Lower lobe of right lung (tissue), 2 donors: ENCODE data around the gene SQOR. TPM values are rescaled to one million over a fixed set of nuclear protein-coding genes. Genes with fewer than 3 reads are reported as not detected.

Source experiments
- ATAC-seq, 2 donors: fragments of 200-7000 bp; cut with Tn5 transposase; one replicate each; pipeline ENCODE4 v1.9.1; 2020 to 2022; ENCODE audit warnings: mild to moderate bottlenecking in 2 of 2, moderate library complexity in 2 of 2
- DNase-seq: peaks from one replicate; pipeline ENCODE4 v3.0.0-alpha.2; 2020
- H3K27ac ChIP-seq: fragments of 200-600 bp; one replicate; pipeline ENCODE4 v1.8.0; 2022
- H3K27me3 ChIP-seq: fragments of 200-600 bp; one replicate; pipeline ENCODE4 v1.8.0; 2022; ENCODE audit warnings: low read depth
- H3K36me3 ChIP-seq: fragments of 200-600 bp; one replicate; pipeline ENCODE4 v1.8.0; 2022; ENCODE audit warnings: mild to moderate bottlenecking
- H3K4me1 ChIP-seq: fragments of 200-600 bp; one replicate; pipeline ENCODE4 v1.8.0; 2022
- H3K4me3 ChIP-seq: fragments of 200-600 bp; one replicate; pipeline ENCODE4 v1.8.0; 2022; ENCODE audit warnings: mild to moderate bottlenecking
- H3K9me3 ChIP-seq: fragments of 200-600 bp; one replicate; pipeline ENCODE4 v1.8.0; 2022
- CTCF ChIP-seq: fragments of 200-600 bp; IDR thresholded peaks from one replicate; pipeline ENCODE4 v1.8.0; 2022; ENCODE audit warnings: antibody characterized with exemption, mild to moderate bottlenecking
- intact Hi-C: fragments of 100-400 bp; cut with DNase I; formaldehyde crosslinking; loops from one replicate; pipeline ENCODE4 v1.11.0; 2022
- total RNA-seq: library from RNA; stranded (reverse); fragmentation: NEBNext Ultra II Directional; extraction: Animal tissue kit (Norgen Biotek cat#: 25700); gene quantifications from one replicate; pipeline ENCODE4 v1.2.1, GENCODE V29; 2021
- donor health status: DM: no; HTN: yes; CAD: no; lungs with severe emphysema.

Gene SQOR
- total RNA-seq, 1 donor from 2014 or later = 97.1 TPM

GRCh38 chr15:45714590-45715488 is 80.0 kb downstream of the SQOR start:
- peak; percentile 72 to 78 for ATAC-seq
- DNase-seq = peak; percentile 54
- Histone ChIP-seq H3K27ac (no peak overlapping the region), H3K36me3 (no peaks in the 10 kb centered on the region), H3K4me3 (no peak overlapping the region), H3K4me1 (no peaks in the 10 kb centered on the region), H3K9me3 (no peaks in the 10 kb centered on the region), H3K27me3 (peaks cover 9% of the 10 kb centered on the region)
- intact Hi-C loops = no loop called here
- peak; percentile 76 for TF ChIP-seq CTCF

- Histone ChIP-seq H3K36me3 (no peaks in the 10 kb centered on the region), H3K4me1 (no peaks in the 10 kb centered on the region), H3K4me3 (no peak overlapping the region), H3K9me3 (no peaks in the 10 kb centered on the region), H3K27me3 (peaks cover 9% of the 10 kb centered on the region), H3K27ac (no peak overlapping the region)
- no peak for TF ChIP-seq CTCF
- no peak for DNase-seq
- intact Hi-C loops = no loop called here
- no peak for ATAC-seq
These were observed 80.7 kb downstream of the SQOR start for GRCh38 chr15:45715528-45715927.

GRCh38 chr15:45719490-45719889 is 84.7 kb downstream of the SQOR start:
- no peak overlapping the region for H3K4me3 ChIP-seq

GRCh38 chr15:45720183-45720582 is 85.4 kb downstream of the SQOR start:
- no peak overlapping the region for H3K27ac ChIP-seq
- H3K4me3 ChIP-seq = no peak overlapping the region
- peaks cover 9% of the 10 kb centered on the region for H3K27me3 ChIP-seq
- ATAC-seq = no peak
- H3K4me1 ChIP-seq = no peaks in the 10 kb centered on the region
- no peaks in the 10 kb centered on the region for H3K9me3 ChIP-seq
- H3K36me3 ChIP-seq = no peaks in the 10 kb centered on the region
- TF ChIP-seq CTCF = no peak
- intact Hi-C loops = no loop called here
- DNase-seq = no peak

More at GRCh38 chr15:45719490-45719889, 84.7 kb downstream of the SQOR start:
- Histone ChIP-seq H3K27ac (no peak overlapping the region), H3K27me3 (peaks cover 9% of the 10 kb centered on the region), H3K4me1 (no peaks in the 10 kb centered on the region), H3K9me3 (no peaks in the 10 kb centered on the region), H3K36me3 (no peaks in the 10 kb centered on the region)
- ATAC-seq (no peak), DNase-seq (no peak)
- intact Hi-C loops = no loop called here
- no peak for TF ChIP-seq CTCF

- Histone ChIP-seq H3K27ac (no peak overlapping the region), H3K9me3 (no peaks in the 10 kb centered on the region), H3K4me1 (peaks cover 6% of the 10 kb centered on the region), H3K4me3 (no peak overlapping the region), H3K27me3 (no peaks in the 10 kb centered on the region), H3K36me3 (no peaks in the 10 kb centered on the region)
- DNase-seq (no peak), ATAC-seq (no peak)
- TF ChIP-seq CTCF = no peak
- intact Hi-C loops = no loop called here
These were observed 93.8 kb downstream of the SQOR start for GRCh38 chr15:45728641-45729040.
